Mononuclear cell (primary cell): ENCODE measurements around the gene GPR142. TPM values are rescaled to one million over a fixed set of nuclear protein-coding genes. Genes with fewer than 3 reads are reported as not detected.

Experiments used
- H3K27me3 ChIP-seq: 2 replicates; pipeline ENCODE4 v1.6.0; 2011; ENCODE audit warnings: low read length, control low read depth; ENCODE audit not compliant: insufficient read depth
- H3K4me1 ChIP-seq: 2 replicates; pipeline ENCODE4 v1.5.1; 2011; ENCODE audit warnings: mild to moderate bottlenecking, low read length, control low read depth; ENCODE audit not compliant: insufficient read depth
- H3K4me3 ChIP-seq: 2 replicates; pipeline ENCODE4 v1.5.1; 2011; ENCODE audit warnings: mild to moderate bottlenecking, low read length, moderate library complexity
- H3K9me3 ChIP-seq: 2 replicates; pipeline ENCODE4 v1.5.1; 2011; ENCODE audit warnings: low read depth, mild to moderate bottlenecking, control low read depth, low read length
- total RNA-seq: library from RNA; depleted of rRNA; stranded (reverse); fragments of >200 nt; gene quantifications from one replicate; pipeline ENCODE4 v1.2.3, GENCODE V29; 2012

The GPR142 gene
- total RNA-seq, 1 donor, result not detected

GRCh38 chr17:74413491-74413890 is 46.2 kb downstream of the GPR142 start:
- Histone ChIP-seq H3K27me3 (no peaks in the 10 kb centered on the region), H3K4me3 (no peak overlapping the region), H3K4me1 (no peaks in the 10 kb centered on the region), H3K9me3 (no peaks in the 10 kb centered on the region)

GRCh38 chr17:74414510-74414909 is 47.2 kb downstream of the GPR142 start:
- Histone ChIP-seq H3K4me1 (no peaks in the 10 kb centered on the region), H3K27me3 (no peaks in the 10 kb centered on the region), H3K9me3 (no peaks in the 10 kb centered on the region), H3K4me3 (no peak overlapping the region)

- Histone ChIP-seq H3K4me1 (no peaks in the 10 kb centered on the region), H3K27me3 (no peaks in the 10 kb centered on the region), H3K4me3 (no peak overlapping the region), H3K9me3 (no peaks in the 10 kb centered on the region)
Observed at GRCh38 chr17:74415608-74416396, 48.5 kb downstream of the GPR142 start.

GRCh38 chr17:74417178-74418045 is 50.1 kb downstream of the GPR142 start:
- no peaks in the 10 kb centered on the region for H3K9me3 ChIP-seq
- H3K4me3 ChIP-seq, result no peak overlapping the region
- H3K27me3 ChIP-seq, result no peaks in the 10 kb centered on the region
- H3K4me1 ChIP-seq, result no peaks in the 10 kb centered on the region

GRCh38 chr17:74419928-74420411 is 52.7 kb downstream of the GPR142 start:
- Histone ChIP-seq H3K27me3 (no peaks in the 10 kb centered on the region), H3K4me3 (no peak overlapping the region), H3K9me3 (no peaks in the 10 kb centered on the region), H3K4me1 (no peaks in the 10 kb centered on the region)

Other genes with a start within 250 kb of the GPR142 start
- 976 TPM for gene RPL38, start 163.8 kb upstream of the GPR142 start, total RNA-seq
- 8.5 TPM for gene TTYH2, start 153.9 kb upstream of the GPR142 start, total RNA-seq
- 0.21 TPM for gene DNAI2, start 93.3 kb upstream of the GPR142 start, total RNA-seq
- gene KIF19, start 41.3 kb upstream of the GPR142 start, total RNA-seq, result 1.2 TPM
- not detected for gene BTBD17, start 5.6 kb upstream of the GPR142 start, total RNA-seq
- 0.31 TPM for gene GPRC5C, start 64.6 kb downstream of the GPR142 start, total RNA-seq
- gene CD300A, start 99.1 kb downstream of the GPR142 start, total RNA-seq, result 20.8 TPM
- gene CD300LB, start 164.0 kb downstream of the GPR142 start, total RNA-seq, result 44.3 TPM
- 10.9 TPM for gene CD300C, start 178.6 kb downstream of the GPR142 start, total RNA-seq
- 0.73 TPM for gene CD300H, start 200.0 kb downstream of the GPR142 start, total RNA-seq
- gene CD300LD, start 224.8 kb downstream of the GPR142 start, total RNA-seq, result 0.73 TPM